Endothelial cell of umbilical vein (primary cell): ENCODE measurements around the gene KIAA0232. TPM values are rescaled to one million over a fixed set of nuclear protein-coding genes. Genes with fewer than 3 reads are reported as not detected.

ENCODE experiments used
- BruUV-seq: library from RNA; stranded (reverse); fragments of 400-500 nt; replicated peaks from 2 replicates; lab custom pipeline; 2021; lab: Mats Ljungman, UMichigan
- CTCF ChIA-PET: fragments of 300-600, 350-600 bp; sonication (Branson Sonifier 250); formaldehyde crosslinking; loops from one replicate; lab custom pipeline; 2021; ENCODE audit warnings: antibody characterized with exemption, inconsistent platforms; lab: Charles Lee
- POLR2A ChIA-PET: fragments of 300-600, 350-600 bp; sonication (Branson Sonifier 250); formaldehyde crosslinking; loops from one replicate; lab custom pipeline; 2021; ENCODE audit warnings: antibody characterized with exemption, inconsistent platforms; lab: Charles Lee
- DNase-seq: peaks from one replicate; pipeline ENCODE4 v3.0.0-alpha.2; 2011; ENCODE audit warnings: low read depth, low spot score
- FAIRE-seq: peaks from 2 replicates; lab custom pipeline; 2011; peaks lifted over from hg19 to GRCh38; lab: Jason Lieb, UNC
- H2AFZ ChIP-seq: 2 replicates; pipeline ENCODE4 v1.6.0; 2012; ENCODE audit warnings: low read depth, low read length, control low read depth, inconsistent platforms
- H3K27ac ChIP-seq: 2 replicates; pipeline ENCODE4 v1.5.1; 2011; ENCODE audit warnings: low read depth, mild to moderate bottlenecking, control low read depth, low read length, moderate library complexity; ENCODE audit not compliant: insufficient read depth
- H3K27me3 ChIP-seq, 2 experiments: 2 replicates each; pipeline versions ENCODE4 v1.6.0 to v1.6.1; 2011; ENCODE audit warnings: low read length in 2 of 2, mixed read lengths in 1 of 2; ENCODE audit not compliant: control insufficient read depth in 2 of 2, insufficient read depth in 2 of 2
- H3K36me3 ChIP-seq, 2 experiments: 2 replicates in 1 of 2; 3 replicates in 1 of 2; pipeline ENCODE4 v1.5.1; 2011; ENCODE audit warnings: low read length in 2 of 2, mild to moderate bottlenecking in 1 of 2, moderate library complexity in 1 of 2; ENCODE audit not compliant: control insufficient read depth in 2 of 2, insufficient read depth in 2 of 2; ENCODE audit errors: extremely low read depth in 1 of 2
- H3K4me1 ChIP-seq: 3 replicates; pipeline ENCODE4 v1.5.1; 2011; ENCODE audit warnings: mild to moderate bottlenecking, low read length; ENCODE audit not compliant: control insufficient read depth, insufficient read depth; ENCODE audit errors: extremely low read depth
- H3K4me2 ChIP-seq: 2 replicates; pipeline ENCODE4 v1.6.1; 2011; ENCODE audit warnings: low read length, control low read depth, mixed read lengths; ENCODE audit not compliant: insufficient read depth
- H3K4me3 ChIP-seq, 3 experiments: fragments of 200-600 bp in 1 of 3; sonication (generic), shearing (Covaris generic) in 1 of 3; replicated peaks in 1 of 3; 2 replicates each; pipeline ENCODE4 v1.5.1; 2011 to 2016; ENCODE audit warnings: control low read depth in 3 of 3, low read length in 3 of 3, mild to moderate bottlenecking in 2 of 3, inconsistent platforms in 1 of 3, low read depth in 1 of 3, moderate library complexity in 1 of 3; ENCODE audit not compliant: insufficient read depth in 1 of 3
- H3K79me2 ChIP-seq: 2 replicates; pipeline ENCODE4 v1.6.0; 2012; ENCODE audit warnings: low read length, inconsistent platforms; ENCODE audit not compliant: control insufficient read depth, insufficient read depth
- H3K9ac ChIP-seq: replicated peaks from 2 replicates; pipeline ENCODE3; 2011; ENCODE audit warnings: low read length, control low read depth; ENCODE audit not compliant: insufficient read depth; ENCODE audit errors: extremely low read depth
- H3K9me1 ChIP-seq: replicated peaks from 3 replicates; pipeline ENCODE4 v1.6.0; 2011; ENCODE audit warnings: mild to moderate bottlenecking, low read length; ENCODE audit not compliant: control insufficient read depth, insufficient read depth; ENCODE audit errors: extremely low read depth
- H3K9me3 ChIP-seq: replicated peaks from 2 replicates; pipeline ENCODE4 v1.5.1; 2012; ENCODE audit warnings: low read length, inconsistent platforms; ENCODE audit not compliant: control insufficient read depth, insufficient read depth
- H4K20me1 ChIP-seq: replicated peaks from 2 replicates; pipeline ENCODE3; 2011; ENCODE audit warnings: mild to moderate bottlenecking, low read length; ENCODE audit not compliant: control insufficient read depth, insufficient read depth; ENCODE audit errors: extremely low read depth
- EZH2 ChIP-seq: IDR thresholded peaks from 2 replicates; pipeline ENCODE4 v1.6.1; 2012; ENCODE audit warnings: borderline replicate concordance, low read depth, mild to moderate bottlenecking, moderate library complexity, low read length, inconsistent platforms; ENCODE audit not compliant: severe bottlenecking
- FOS ChIP-seq: IDR thresholded peaks from 2 replicates; pipeline ENCODE4 v1.6.1; 2011; ENCODE audit warnings: mild to moderate bottlenecking, low read length, moderate library complexity, borderline replicate concordance; ENCODE audit not compliant: insufficient read depth
- GATA2 ChIP-seq: IDR thresholded peaks from 2 replicates; pipeline ENCODE4 v1.7.0; 2011; ENCODE audit warnings: low read depth, mild to moderate bottlenecking, moderate library complexity, mixed read lengths, low read length; ENCODE audit not compliant: insufficient read length, insufficient read depth
- JUN ChIP-seq: IDR thresholded peaks from 2 replicates; pipeline ENCODE4 v1.6.1; 2011; ENCODE audit warnings: borderline replicate concordance, low read depth; ENCODE audit not compliant: insufficient read length, insufficient read depth
- MYC ChIP-seq: IDR thresholded peaks from one replicate; pipeline ENCODE4 v1.6.1; 2011; ENCODE audit warnings: mild to moderate bottlenecking, low read depth, low read length
- POLR2A ChIP-seq: IDR thresholded peaks from 2 replicates; pipeline ENCODE4 v1.6.1; 2012; ENCODE audit warnings: low read depth, mild to moderate bottlenecking, control low read depth, low read length
- POLR2AphosphoS5 ChIP-seq: IDR thresholded peaks from 2 replicates; pipeline ENCODE4 v1.6.1; 2012; ENCODE audit warnings: low read depth, mild to moderate bottlenecking, control low read depth, low read length, moderate library complexity; ENCODE audit not compliant: insufficient read depth
- dilution Hi-C: fragments of 300-500 bp; cut with MboI; formaldehyde crosslinking; loops from one replicate; pipeline ENCODE4 v1.15.0; 2019; ENCODE audit warnings: low sequenced_read_pairs; ENCODE audit not compliant: extremely low pct_ligation_motif_present
- intact Hi-C: fragments of 100-400 bp; cut with micrococcal nuclease; formaldehyde crosslinking; loops from one replicate; pipeline ENCODE4 v1.10.0; 2022
- polyA plus RNA-seq, 4 experiments: library from polyadenylated mRNA; depleted of rRNA in 3 of 4; stranded (reverse) in 3 of 4; unstranded in 1 of 4; fragments of >200 nt; gene quantifications; 2 replicates each; pipeline versions ENCODE4 v1.2.1 to v1.2.3, GENCODE V29; 2011 to 2012; ENCODE audit warnings: missing spikeins in 1 of 4
- total RNA-seq: library from RNA; stranded (reverse); gene quantifications from 2 replicates; pipeline ENCODE4 v1.2.3, GENCODE V29; 2021
- TF ChIP-seq, protein P1 (sequence below): IDR thresholded peaks from 2 replicates; pipeline ENCODE4 v1.6.1; 2011; ENCODE audit not compliant: insufficient read depth, insufficient read length
- TF ChIP-seq, protein P2 (sequence below), 2 donors: IDR thresholded peaks; 1 replicate in 1 of 2; 2 replicates in 1 of 2; pipeline ENCODE4 v1.5.1; 2011; ENCODE audit warnings: low read length in 2 of 2, mild to moderate bottlenecking in 2 of 2, moderate library complexity in 2 of 2, control low read depth in 1 of 2, inconsistent platforms in 1 of 2, low read depth in 1 of 2; ENCODE audit not compliant: insufficient read depth in 1 of 2; ENCODE audit errors: extremely low read depth in 1 of 2

The KIAA0232 gene
- total and polyA plus RNA-seq, 2 donors (not counting 3 experiments of a cell fraction or from before 2014, with no cell fraction given) = 5.3 to 18.4 TPM

GRCh38 chr4:6778435-6778834, 4.1 kb upstream of the KIAA0232 start:
- no TSS peak for BruUV-seq
- FAIRE-seq (no peak), DNase-seq (no peak)
- H3K9me3 ChIP-seq = no peaks in the 10 kb centered on the region
- peaks cover 9% of the 10 kb centered on the region for H3K4me1 ChIP-seq
- ChIA-PET POLR2A (no interaction called here), CTCF (interaction anchor here (0.9 to 1.3 kb wide), 2 partner anchors 10 to 95 kb away, joined by 3 to 8 read pairs; no protein-coding TSS in a partner anchor)
- H3K9ac ChIP-seq = no peak overlapping the region
- intact Hi-C loops = no loop called here
- H4K20me1 ChIP-seq = no peaks in the 10 kb centered on the region
- H3K27me3 ChIP-seq = peaks cover 0 to 2% of the 10 kb centered on the region in 2 experiments
- H3K79me2 ChIP-seq = peaks cover 2% of the 10 kb centered on the region
- H2AFZ ChIP-seq = no peak overlapping the region
- H3K4me3 ChIP-seq = no peak overlapping the region
- H3K9me1 ChIP-seq = no peaks in the 10 kb centered on the region
- H3K4me2 ChIP-seq = no peak overlapping the region
- dilution Hi-C loops = no loop called here
- H3K27ac ChIP-seq = no peak overlapping the region
- TF ChIP-seq MYC (no peak), POLR2AphosphoS5 (no peak), GATA2 (no peak), JUN (no peak), FOS (no peak), POLR2A (no peak), EZH2 (no peak)
- TF ChIP-seq, protein P1, sequence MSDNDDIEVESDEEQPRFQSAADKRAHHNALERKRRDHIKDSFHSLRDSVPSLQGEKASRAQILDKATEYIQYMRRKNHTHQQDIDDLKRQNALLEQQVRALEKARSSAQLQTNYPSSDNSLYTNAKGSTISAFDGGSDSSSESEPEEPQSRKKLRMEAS = no peak
- TF ChIP-seq, protein P2, sequence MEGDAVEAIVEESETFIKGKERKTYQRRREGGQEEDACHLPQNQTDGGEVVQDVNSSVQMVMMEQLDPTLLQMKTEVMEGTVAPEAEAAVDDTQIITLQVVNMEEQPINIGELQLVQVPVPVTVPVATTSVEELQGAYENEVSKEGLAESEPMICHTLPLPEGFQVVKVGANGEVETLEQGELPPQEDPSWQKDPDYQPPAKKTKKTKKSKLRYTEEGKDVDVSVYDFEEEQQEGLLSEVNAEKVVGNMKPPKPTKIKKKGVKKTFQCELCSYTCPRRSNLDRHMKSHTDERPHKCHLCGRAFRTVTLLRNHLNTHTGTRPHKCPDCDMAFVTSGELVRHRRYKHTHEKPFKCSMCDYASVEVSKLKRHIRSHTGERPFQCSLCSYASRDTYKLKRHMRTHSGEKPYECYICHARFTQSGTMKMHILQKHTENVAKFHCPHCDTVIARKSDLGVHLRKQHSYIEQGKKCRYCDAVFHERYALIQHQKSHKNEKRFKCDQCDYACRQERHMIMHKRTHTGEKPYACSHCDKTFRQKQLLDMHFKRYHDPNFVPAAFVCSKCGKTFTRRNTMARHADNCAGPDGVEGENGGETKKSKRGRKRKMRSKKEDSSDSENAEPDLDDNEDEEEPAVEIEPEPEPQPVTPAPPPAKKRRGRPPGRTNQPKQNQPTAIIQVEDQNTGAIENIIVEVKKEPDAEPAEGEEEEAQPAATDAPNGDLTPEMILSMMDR (IDR thresholded peaks at IDR 0.05; ENCODE audit: extremely low read depth in 1 of 2, insufficient read depth in 1 of 2, low read depth in 1 of 2, low read length in 2 of 2) = no peak
- no peaks in the 10 kb centered on the region for H3K36me3 ChIP-seq
